Endodermal cell (in vitro differentiated cells): Measurements from ENCODE around the gene MYL12B. TPM values are rescaled to one million over a fixed set of nuclear protein-coding genes. Genes with fewer than 3 reads are reported as not detected.

Experiments used
- DNase-seq: peaks from one replicate; pipeline ENCODE4 v3.0.0-alpha.2; 2017
- H3K27ac ChIP-seq: 2 replicates; pipeline ENCODE4 v1.5.1; 2013; ENCODE audit warnings: mild to moderate bottlenecking, low read depth, low read length, moderate library complexity
- H3K27me3 ChIP-seq: 2 replicates; pipeline ENCODE4 v1.6.1; 2013; ENCODE audit warnings: mild to moderate bottlenecking, low read length, moderate library complexity; ENCODE audit not compliant: insufficient read depth, control insufficient read depth, poor library complexity, severe bottlenecking
- H3K36me3 ChIP-seq: 2 replicates; pipeline ENCODE4 v1.7.0; 2013; ENCODE audit warnings: mild to moderate bottlenecking, low read length, moderate library complexity; ENCODE audit not compliant: control insufficient read depth, insufficient read depth
- H3K4me1 ChIP-seq: one replicate; pipeline ENCODE4 v1.7.0; 2013; ENCODE audit warnings: low read length; ENCODE audit not compliant: control insufficient read depth, insufficient read depth
- H3K4me3 ChIP-seq: 2 replicates; pipeline ENCODE4 v1.5.1; 2013; ENCODE audit warnings: mild to moderate bottlenecking, low read length, moderate library complexity
- H3K9ac ChIP-seq: 2 replicates; pipeline ENCODE4 v1.6.1; 2013; ENCODE audit warnings: mild to moderate bottlenecking, low read length, moderate library complexity; ENCODE audit not compliant: poor library complexity, severe bottlenecking; ENCODE audit errors: extremely low read depth
- H3K9me3 ChIP-seq: 2 replicates; pipeline ENCODE4 v1.6.1; 2013; ENCODE audit warnings: mild to moderate bottlenecking, low read length, moderate library complexity; ENCODE audit not compliant: control insufficient read depth
- H3K27ac Mint-ChIP-seq: 2 replicates; pipeline ENCODE4 v1.8.0; 2020; ENCODE audit warnings: mixed read lengths
- H3K27me3 Mint-ChIP-seq: 2 replicates; pipeline ENCODE4 v1.8.0; 2021; ENCODE audit warnings: mild to moderate bottlenecking, mixed read lengths; ENCODE audit not compliant: insufficient read depth
- H3K36me3 Mint-ChIP-seq: 2 replicates; pipeline ENCODE4 v1.8.0; 2020; ENCODE audit warnings: low read depth, mixed read lengths
- H3K4me1 Mint-ChIP-seq: 2 replicates; pipeline ENCODE4 v1.8.0; 2020; ENCODE audit warnings: mixed read lengths
- H3K4me3 Mint-ChIP-seq: 2 replicates; pipeline ENCODE4 v1.8.0; 2020; ENCODE audit warnings: mild to moderate bottlenecking, moderate library complexity, mixed read lengths
- H3K9me3 Mint-ChIP-seq: 2 replicates; pipeline ENCODE4 v1.8.0; 2020; ENCODE audit warnings: mild to moderate bottlenecking, mixed read lengths
- WGBS, 2 experiments: methylation state at CpG; one replicate each; pipeline versions ENCODE4 v1.1.5 to v1.1.7; 2013; ENCODE audit warnings: missing lambda C conversion rate in 2 of 2, mixed read lengths in 1 of 2; ENCODE audit not compliant: insufficient coverage in 1 of 2, insufficient read length in 1 of 2; 5-methylcytosine and 5-hydroxymethylcytosine counted together
- total RNA-seq, 2 donors: library from RNA; stranded (reverse); fragmentation: NEBNext Ultra II Directional in 1 of 2; extraction: Animal tissue kit (Norgen Biotek cat#: 25700) in 1 of 2; gene quantifications; 2 replicates in 1 of 2; 3 replicates in 1 of 2; pipeline ENCODE4 v1.2.1, GENCODE V29; 2021
- TF ChIP-seq, protein P1 (sequence below): fragments of 200-600 bp; sonication (generic); conservative IDR thresholded peaks from 2 replicates; pipeline ENCODE4 v1.5.0; 2021; ENCODE audit warnings: antibody characterized with exemption, mild to moderate bottlenecking

The MYL12B gene
- total RNA-seq, 2 donors from 2014 or later: 190 to 198 TPM

DNA sequence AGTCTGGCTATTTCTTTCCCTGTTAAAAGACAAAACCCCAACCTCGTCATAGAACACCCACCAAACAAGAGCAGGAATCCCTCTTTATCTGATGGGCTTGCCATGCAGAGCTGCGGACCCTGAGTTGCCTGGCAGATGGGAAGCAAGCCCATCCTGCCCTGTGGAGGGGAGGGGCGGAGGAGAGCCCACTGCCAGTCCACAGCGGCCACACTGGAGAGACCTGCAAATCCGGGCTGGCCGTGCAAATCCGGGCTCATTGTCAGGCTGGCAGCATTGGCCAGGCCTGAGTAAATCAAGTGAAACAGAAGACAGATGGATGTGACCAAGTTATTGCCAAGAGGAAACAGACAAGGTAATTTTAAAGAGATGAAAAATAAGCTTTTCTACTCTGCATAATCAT lies 22.0 kb downstream of the MYL12B start:
- H3K36me3 ChIP-seq: peaks cover 2% of the 10 kb centered on the region
- no peak overlapping the region for H3K9ac ChIP-seq
- H3K9me3 ChIP-seq: no peaks in the 10 kb centered on the region
- Mint-ChIP-seq H3K27me3 (no peaks in the 10 kb centered on the region), H3K4me3 (no peak overlapping the region), H3K4me1 (peaks cover 13% of the 10 kb centered on the region), H3K9me3 (peaks cover 20% of the 10 kb centered on the region), H3K27ac (no peak overlapping the region), H3K36me3 (peaks cover 3% of the 10 kb centered on the region)
- no peaks in the 10 kb centered on the region for H3K27me3 ChIP-seq
- H3K4me1 ChIP-seq: no peaks in the 10 kb centered on the region
- H3K4me3 ChIP-seq: no peak overlapping the region
- DNase-seq: no peak
- no peak overlapping the region for H3K27ac ChIP-seq
- TF ChIP-seq, protein P1, sequence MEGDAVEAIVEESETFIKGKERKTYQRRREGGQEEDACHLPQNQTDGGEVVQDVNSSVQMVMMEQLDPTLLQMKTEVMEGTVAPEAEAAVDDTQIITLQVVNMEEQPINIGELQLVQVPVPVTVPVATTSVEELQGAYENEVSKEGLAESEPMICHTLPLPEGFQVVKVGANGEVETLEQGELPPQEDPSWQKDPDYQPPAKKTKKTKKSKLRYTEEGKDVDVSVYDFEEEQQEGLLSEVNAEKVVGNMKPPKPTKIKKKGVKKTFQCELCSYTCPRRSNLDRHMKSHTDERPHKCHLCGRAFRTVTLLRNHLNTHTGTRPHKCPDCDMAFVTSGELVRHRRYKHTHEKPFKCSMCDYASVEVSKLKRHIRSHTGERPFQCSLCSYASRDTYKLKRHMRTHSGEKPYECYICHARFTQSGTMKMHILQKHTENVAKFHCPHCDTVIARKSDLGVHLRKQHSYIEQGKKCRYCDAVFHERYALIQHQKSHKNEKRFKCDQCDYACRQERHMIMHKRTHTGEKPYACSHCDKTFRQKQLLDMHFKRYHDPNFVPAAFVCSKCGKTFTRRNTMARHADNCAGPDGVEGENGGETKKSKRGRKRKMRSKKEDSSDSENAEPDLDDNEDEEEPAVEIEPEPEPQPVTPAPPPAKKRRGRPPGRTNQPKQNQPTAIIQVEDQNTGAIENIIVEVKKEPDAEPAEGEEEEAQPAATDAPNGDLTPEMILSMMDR: no peak
- WGBS, 2 experiments: 91% methylated on average over 7 of the region's 7 CpGs; no CpG with 5 or more reads in 1 of the 2 experiments

DNA sequence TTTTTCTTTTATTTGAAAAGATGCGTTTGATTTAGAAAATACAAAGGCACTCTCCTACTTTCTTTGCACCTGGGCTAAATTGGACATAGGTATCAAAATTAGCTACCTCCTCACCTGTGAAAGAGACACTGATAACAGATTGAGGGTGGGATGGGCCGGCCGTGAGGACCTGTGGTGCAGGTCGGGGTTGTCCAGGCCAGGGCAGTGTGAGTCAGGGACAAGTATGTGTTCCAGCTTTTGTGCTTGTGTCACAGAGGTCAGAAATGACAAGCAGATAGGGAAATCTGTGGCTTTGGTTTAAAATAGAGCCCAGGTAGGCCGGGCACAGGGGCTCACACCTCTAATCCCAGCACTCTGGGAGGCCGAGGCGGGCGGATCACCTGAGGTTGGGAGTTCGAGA lies 22.6 kb downstream of the MYL12B start:
- Mint-ChIP-seq H3K9me3 (peaks cover 25% of the 10 kb centered on the region), H3K4me1 (peaks cover 12% of the 10 kb centered on the region), H3K36me3 (peaks cover 7% of the 10 kb centered on the region), H3K27ac (no peak overlapping the region), H3K27me3 (no peaks in the 10 kb centered on the region), H3K4me3 (no peak overlapping the region)
- 85 to 96% methylated on average over 5 to 9 of the region's 9 CpGs for WGBS, 2 experiments
- Histone ChIP-seq H3K9me3 (no peaks in the 10 kb centered on the region), H3K27ac (no peak overlapping the region), H3K36me3 (no peaks in the 10 kb centered on the region), H3K9ac (no peak overlapping the region), H3K4me1 (no peaks in the 10 kb centered on the region), H3K4me3 (no peak overlapping the region), H3K27me3 (no peaks in the 10 kb centered on the region)
- TF ChIP-seq, protein P1: no peak
- no peak for DNase-seq

- Histone ChIP-seq H3K36me3 (no peaks in the 10 kb centered on the region), H3K27ac (no peak overlapping the region), H3K4me3 (no peak overlapping the region), H3K9ac (no peak overlapping the region), H3K9me3 (peaks cover 15% of the 10 kb centered on the region), H3K4me1 (no peaks in the 10 kb centered on the region), H3K27me3 (no peaks in the 10 kb centered on the region)
- H3K27me3 Mint-ChIP-seq: no peaks in the 10 kb centered on the region
- no peak overlapping the region for H3K4me3 Mint-ChIP-seq
- H3K9me3 Mint-ChIP-seq: peaks cover 38% of the 10 kb centered on the region
- no peak for DNase-seq
- 88 to 100% methylated on average over 2 to 5 of the region's 7 CpGs for WGBS, 2 experiments
- H3K27ac Mint-ChIP-seq: no peak overlapping the region
- H3K36me3 Mint-ChIP-seq: peaks cover 7% of the 10 kb centered on the region
- H3K4me1 Mint-ChIP-seq: peaks cover 10% of the 10 kb centered on the region
- TF ChIP-seq, protein P1: no peak
These were observed 24.2 kb downstream of the MYL12B start for GRCh38 chr18:3286159-3286558.
